ENCODE measurements around the gene SPINT1.

SPINT1 gene

DNA sequence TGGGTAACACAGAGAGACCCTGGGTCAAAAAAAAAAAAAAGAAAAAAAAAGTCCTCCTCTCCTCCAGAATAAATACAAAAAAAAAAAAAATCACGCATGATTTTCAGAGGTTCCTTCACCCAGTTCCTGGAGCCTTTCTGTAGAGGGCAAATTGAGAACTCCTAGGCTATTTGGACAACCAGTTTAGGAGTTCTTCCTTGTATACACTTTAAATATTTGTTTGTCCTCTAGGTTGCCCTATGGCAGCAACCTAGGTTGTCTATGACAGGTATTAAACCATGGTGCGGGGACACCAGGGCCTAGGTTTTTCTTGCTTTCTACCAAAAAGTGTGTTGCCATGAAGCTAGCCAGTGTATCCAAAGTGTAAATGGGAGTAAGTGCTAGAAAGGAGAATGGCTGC lies 40.8 kb upstream of the SPINT1 start:
- Histone ChIP-seq H3K9ac (ENCODE audit: low read length) (no peak overlapping the region), H3K23ac (ENCODE audit: low read length in 2 of 2) (no peak overlapping the region), H2BK120ac (ENCODE audit: low read depth, low read length) (no peak overlapping the region), H3K79me1 (replicated peaks; ENCODE audit: low read length, poor library complexity, severe bottlenecking) (peaks cover 31% of the 10 kb centered on the region), H2AK5ac (ENCODE audit: low read length, severe bottlenecking) (no peak overlapping the region), H3K4me3 (ENCODE audit: insufficient read depth in 1 of 2, low read depth in 1 of 2, low read length in 2 of 2) (no peak overlapping the region), H4K8ac (ENCODE audit: low read length) (no peak overlapping the region), H3K4ac (ENCODE audit: low read depth in 1 of 2, low read length in 2 of 2) (no peak overlapping the region), H2BK12ac (ENCODE audit: low read length in 2 of 2) (no peak overlapping the region), H3K27me3 (ENCODE audit: control insufficient read depth in 1 of 2, insufficient read depth in 1 of 2, low read length in 2 of 2) (no peaks in the 10 kb centered on the region), H3K18ac (ENCODE audit: low read depth in 1 of 2, low read length in 2 of 2) (no peak overlapping the region), H2AFZ (ENCODE audit: low read depth, low read length) (no peak overlapping the region), H3K9me3 (ENCODE audit: control insufficient read depth, low read length) (no peaks in the 10 kb centered on the region), H3K4me2 (ENCODE audit: low read length, poor library complexity, severe bottlenecking) (no peak overlapping the region), H3K27ac (ENCODE audit: low read length, poor library complexity, severe bottlenecking) (no peak overlapping the region), H2BK15ac (ENCODE audit: low read depth, poor library complexity, severe bottlenecking) (no peak overlapping the region), H3K4me1 (ENCODE audit: control insufficient read depth, insufficient read depth, low read depth, low read length) (peaks cover 6% of the 10 kb centered on the region), H3K36me3 (ENCODE audit: control insufficient read depth in 1 of 2, insufficient read depth in 2 of 2, low read depth in 1 of 2, low read length in 2 of 2) (peaks cover 0 to 14% of the 10 kb centered on the region in 2 experiments), H3K14ac (ENCODE audit: low read length in 2 of 2) (no peak overlapping the region), H4K91ac (ENCODE audit: low read length) (no peak overlapping the region), H2BK5ac (ENCODE audit: low read depth, low read length, poor library complexity, severe bottlenecking) (no peak overlapping the region)
- no peak for DNase-seq
- 96% methylated on average over 1 of the region's 2 CpGs for WGBS

DNA sequence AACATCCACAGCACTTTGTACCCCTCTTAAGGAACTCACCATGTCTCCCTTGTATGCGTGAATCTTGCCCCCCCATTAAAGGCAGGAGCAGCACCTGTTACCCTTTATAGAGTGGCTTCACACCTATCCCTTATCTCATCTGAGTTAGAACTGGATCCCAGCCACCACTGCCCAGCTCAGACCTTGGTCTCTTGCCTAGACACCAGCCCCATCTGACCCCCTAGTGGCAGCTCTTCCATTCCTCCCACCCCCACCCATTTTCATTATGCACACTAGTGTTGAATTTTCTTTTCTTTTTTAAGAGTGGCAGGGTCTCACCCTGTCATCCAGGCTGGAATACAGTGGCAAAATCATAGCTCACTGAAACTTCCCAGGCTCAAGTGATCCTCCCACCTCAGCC lies 40.2 kb upstream of the SPINT1 start:
- no peak overlapping the region for H3K27ac ChIP-seq (ENCODE audit: low read length, poor library complexity, severe bottlenecking)
- no peak overlapping the region for H3K18ac ChIP-seq (ENCODE audit: low read depth in 1 of 2, low read length in 2 of 2)
- H3K9ac ChIP-seq (ENCODE audit: low read length): no peak overlapping the region
- no peak overlapping the region for H3K23ac ChIP-seq (ENCODE audit: low read length in 2 of 2)
- no peak overlapping the region for H3K4me3 ChIP-seq (ENCODE audit: insufficient read depth in 1 of 2, low read depth in 1 of 2, low read length in 2 of 2)
- peaks cover 0 to 14% of the 10 kb centered on the region in 2 experiments for H3K36me3 ChIP-seq (ENCODE audit: control insufficient read depth in 1 of 2, insufficient read depth in 2 of 2, low read depth in 1 of 2, low read length in 2 of 2)
- H2BK15ac ChIP-seq (ENCODE audit: low read depth, poor library complexity, severe bottlenecking): no peak overlapping the region
- H4K91ac ChIP-seq (ENCODE audit: low read length): no peak overlapping the region
- H3K14ac ChIP-seq (ENCODE audit: low read length in 2 of 2): no peak overlapping the region
- no peak overlapping the region for H2BK120ac ChIP-seq (ENCODE audit: low read depth, low read length)
- no peak for DNase-seq
- no peak overlapping the region for H4K8ac ChIP-seq (ENCODE audit: low read length)
- H3K4ac ChIP-seq (ENCODE audit: low read depth in 1 of 2, low read length in 2 of 2): no peak overlapping the region
- H3K4me1 ChIP-seq (ENCODE audit: control insufficient read depth, insufficient read depth, low read depth, low read length): peaks cover 8% of the 10 kb centered on the region
- H2AFZ ChIP-seq (ENCODE audit: low read depth, low read length): no peak overlapping the region
- no peak overlapping the region for H2AK5ac ChIP-seq (ENCODE audit: low read length, severe bottlenecking)
- no peak overlapping the region for H2BK5ac ChIP-seq (ENCODE audit: low read depth, low read length, poor library complexity, severe bottlenecking)
- no peaks in the 10 kb centered on the region for H3K27me3 ChIP-seq (ENCODE audit: control insufficient read depth in 1 of 2, insufficient read depth in 1 of 2, low read length in 2 of 2)
- H3K9me3 ChIP-seq (ENCODE audit: control insufficient read depth, low read length): no peaks in the 10 kb centered on the region
- no peak overlapping the region for H3K4me2 ChIP-seq (ENCODE audit: low read length, poor library complexity, severe bottlenecking)
- H3K79me1 ChIP-seq (replicated peaks; ENCODE audit: low read length, poor library complexity, severe bottlenecking): peaks cover 32% of the 10 kb centered on the region
- no peak overlapping the region for H2BK12ac ChIP-seq (ENCODE audit: low read length in 2 of 2)
- 97% methylated on average over 1 of the region's 1 CpG for WGBS

DNA sequence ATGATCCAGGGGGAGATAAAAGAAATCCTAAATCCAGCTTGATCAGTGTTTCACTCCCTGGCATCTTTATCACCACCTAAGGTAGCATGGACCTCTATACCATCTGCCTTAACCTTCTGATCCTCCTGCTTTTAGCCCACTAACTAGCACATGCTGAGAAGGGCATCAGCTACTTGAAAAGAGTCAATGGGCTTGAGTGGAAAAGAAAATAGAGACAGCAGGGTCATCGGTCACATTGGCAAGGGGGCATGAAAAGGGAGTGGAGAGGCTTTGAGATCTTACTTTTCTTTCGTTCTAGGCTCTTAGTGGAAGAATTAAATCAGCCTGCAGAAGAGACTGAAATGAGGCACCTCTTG lies 37.2 kb upstream of the SPINT1 start:
- peaks cover 11% of the 10 kb centered on the region for H3K4me1 ChIP-seq (ENCODE audit: control insufficient read depth, insufficient read depth, low read depth, low read length)
- peak overlapping the region; percentile 70 for H4K8ac ChIP-seq (ENCODE audit: low read length)
- H2AK5ac ChIP-seq (ENCODE audit: low read length, severe bottlenecking): no peak overlapping the region
- H3K36me3 ChIP-seq (ENCODE audit: control insufficient read depth in 1 of 2, insufficient read depth in 2 of 2, low read depth in 1 of 2, low read length in 2 of 2): peaks cover 12 to 30% of the 10 kb centered on the region in 2 experiments
- H3K4ac ChIP-seq (ENCODE audit: low read depth in 1 of 2, low read length in 2 of 2): peak overlapping the region in 1 of 2 experiments; percentile 74
- WGBS: 0% methylated on average over 2 of the region's 2 CpGs
- H3K4me2 ChIP-seq (ENCODE audit: low read length, poor library complexity, severe bottlenecking): peak overlapping the region; percentile 48
- peak overlapping the region; percentile 75 to 95 for H3K4me3 ChIP-seq (ENCODE audit: insufficient read depth in 1 of 2, low read depth in 1 of 2, low read length in 2 of 2)
- DNase-seq: no peak
- peak overlapping the region; percentile 1 for H3K27ac ChIP-seq (ENCODE audit: low read length, poor library complexity, severe bottlenecking)
- peak overlapping the region in 1 of 2 experiments; percentile 76 for H3K18ac ChIP-seq (ENCODE audit: low read depth in 1 of 2, low read length in 2 of 2)
- H4K91ac ChIP-seq (ENCODE audit: low read length): no peak overlapping the region
- no peak overlapping the region for H3K23ac ChIP-seq (ENCODE audit: low read length in 2 of 2)
- peak overlapping the region; percentile 94 for H3K9ac ChIP-seq (ENCODE audit: low read length)
- no peaks in the 10 kb centered on the region for H3K9me3 ChIP-seq (ENCODE audit: control insufficient read depth, low read length)
- H2BK15ac ChIP-seq (ENCODE audit: low read depth, poor library complexity, severe bottlenecking): no peak overlapping the region
- H3K79me1 ChIP-seq (replicated peaks; ENCODE audit: low read length, poor library complexity, severe bottlenecking): peaks cover 38% of the 10 kb centered on the region
- no peak overlapping the region for H2BK12ac ChIP-seq (ENCODE audit: low read length in 2 of 2)
- no peak overlapping the region for H2BK120ac ChIP-seq (ENCODE audit: low read depth, low read length)
- H3K27me3 ChIP-seq (ENCODE audit: control insufficient read depth in 1 of 2, insufficient read depth in 1 of 2, low read length in 2 of 2): no peaks in the 10 kb centered on the region
- peak overlapping the region; percentile 98 for H2AFZ ChIP-seq (ENCODE audit: low read depth, low read length)
- H2BK5ac ChIP-seq (ENCODE audit: low read depth, low read length, poor library complexity, severe bottlenecking): no peak overlapping the region
- peak overlapping the region in 1 of 2 experiments; percentile 51 for H3K14ac ChIP-seq (ENCODE audit: low read length in 2 of 2)

DNA sequence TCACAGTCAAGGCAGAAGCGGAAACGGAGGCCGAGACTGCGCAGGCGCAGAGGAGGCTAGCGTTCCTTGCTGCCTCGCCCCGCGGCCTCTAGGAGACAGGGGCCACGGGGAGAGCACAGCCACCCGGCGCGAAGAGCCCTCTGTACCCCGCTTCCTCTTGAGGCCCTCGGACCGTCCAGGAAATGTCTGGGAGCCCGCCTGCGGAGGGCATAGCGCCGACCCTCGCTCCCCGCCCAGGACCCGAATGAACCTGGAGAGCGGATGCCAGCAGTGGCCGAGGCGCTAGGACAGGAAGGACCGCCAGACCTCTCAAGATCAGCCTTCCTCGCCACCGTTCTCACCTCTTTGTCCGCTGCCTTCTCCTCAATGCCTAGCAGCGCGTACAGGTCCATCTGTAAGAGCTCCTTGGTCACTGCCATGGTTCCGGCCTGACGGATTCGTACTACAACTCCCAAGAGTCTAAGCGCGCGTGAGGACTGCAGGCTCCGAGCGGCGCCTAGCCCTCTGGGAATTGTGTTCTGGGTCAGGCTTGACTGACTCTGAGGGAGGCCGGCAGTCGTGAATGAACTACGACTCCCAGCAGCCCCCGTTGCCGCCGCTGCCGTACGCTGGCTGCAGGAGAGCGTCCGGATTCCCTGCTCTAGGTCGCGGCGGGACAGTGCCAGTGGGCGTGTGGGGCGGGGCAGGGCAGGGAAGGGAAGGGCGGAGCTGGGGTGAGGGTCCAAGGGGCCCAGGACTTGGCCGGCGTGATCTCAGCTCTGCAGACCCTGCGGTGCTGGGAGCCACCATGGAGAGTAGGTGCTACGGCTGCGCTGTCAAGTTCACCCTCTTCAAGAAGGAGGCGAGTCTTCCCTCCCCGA lies 36.6 kb upstream of the SPINT1 start, which contains the start of the genes DNAJC17 and ZFYVE19:
Gene DNAJC17 (minus strand): TSS at position 446 of the 860 bp plus-strand sequence. CDS start 27 bp downstream, at position 419.
Gene ZFYVE19 (plus strand): TSS at position 62 of the 860 bp plus-strand sequence. CDS start 501 bp downstream, at position 563.
- Histone ChIP-seq H3K23ac (ENCODE audit: low read length in 2 of 2) (peak within 1 kb of the TSS in 1 of 2 experiments; percentile 63), H3K4ac (ENCODE audit: low read depth in 1 of 2, low read length in 2 of 2) (peak within 1 kb of the TSS; percentile 95 to 96), H4K8ac (ENCODE audit: low read length) (peak within 1 kb of the TSS; percentile 90), H3K14ac (ENCODE audit: low read length in 2 of 2) (peak within 1 kb of the TSS in 1 of 2 experiments; percentile 99), H2AK5ac (ENCODE audit: low read length, severe bottlenecking) (no peak within 1 kb of the TSS), H3K4me3 (ENCODE audit: insufficient read depth in 1 of 2, low read depth in 1 of 2, low read length in 2 of 2) (peak within 1 kb of the TSS; percentile 75 to 95), H3K4me1 (ENCODE audit: control insufficient read depth, insufficient read depth, low read depth, low read length) (peaks cover 11% of the 10 kb centered on the region), H4K91ac (ENCODE audit: low read length) (peak within 1 kb of the TSS; percentile 45), H3K79me1 (replicated peaks; ENCODE audit: low read length, poor library complexity, severe bottlenecking) (peaks cover 34% of the 10 kb centered on the region), H3K9ac (ENCODE audit: low read length) (peak within 1 kb of the TSS; percentile 94), H2BK15ac (ENCODE audit: low read depth, poor library complexity, severe bottlenecking) (peak within 1 kb of the TSS; percentile 9), H2AFZ (ENCODE audit: low read depth, low read length) (peak within 1 kb of the TSS; percentile 98), H3K36me3 (ENCODE audit: control insufficient read depth in 1 of 2, insufficient read depth in 2 of 2, low read depth in 1 of 2, low read length in 2 of 2) (peaks cover 12 to 34% of the 10 kb centered on the region in 2 experiments), H2BK120ac (ENCODE audit: low read depth, low read length) (no peak within 1 kb of the TSS), H3K27me3 (ENCODE audit: control insufficient read depth in 1 of 2, insufficient read depth in 1 of 2, low read length in 2 of 2) (no peaks in the 10 kb centered on the region), H3K27ac (ENCODE audit: low read length, poor library complexity, severe bottlenecking) (peak within 1 kb of the TSS; percentile 75), H3K18ac (ENCODE audit: low read depth in 1 of 2, low read length in 2 of 2) (peak within 1 kb of the TSS; percentile 95 to 99), H2BK12ac (ENCODE audit: low read length in 2 of 2) (peak within 1 kb of the TSS in 1 of 2 experiments; percentile 47), H3K4me2 (ENCODE audit: low read length, poor library complexity, severe bottlenecking) (peak within 1 kb of the TSS; percentile 87), H3K9me3 (ENCODE audit: control insufficient read depth, low read length) (no peaks in the 10 kb centered on the region), H2BK5ac (ENCODE audit: low read depth, low read length, poor library complexity, severe bottlenecking) (no peak within 1 kb of the TSS)
- WGBS: under 1% methylated on average over 64 of the region's 64 CpGs
- DNase-seq: peak; percentile 99

Data from mesenchymal stem cell (in vitro differentiated cells and primary cell).